HL-60 (cell line): ENCODE measurements around the gene ZNF22.

Experiments
- DNase-seq, 2 experiments: peaks; one replicate each; pipeline ENCODE4 v3.0.0-alpha.2; 2010 to 2020; ENCODE audit warnings: low read depth in 1 of 2, low spot score in 1 of 2
- H3K27ac ChIP-seq: fragments of 250-450 bp; sonication (Bioruptor Pico); replicated peaks from 2 replicates; pipeline ENCODE4 v1.5.1; 2020; ENCODE audit warnings: mild to moderate bottlenecking, moderate library complexity
- H3K27me3 ChIP-seq: fragments of 250-450 bp; sonication (Bioruptor Pico); 2 replicates; pipeline ENCODE4 v1.5.1; 2021; ENCODE audit warnings: mild to moderate bottlenecking, moderate library complexity; ENCODE audit not compliant: insufficient read depth, poor library complexity, severe bottlenecking
- H3K4me3 ChIP-seq: replicated peaks from 2 replicates; pipeline ENCODE4 v1.5.1; 2011; ENCODE audit warnings: mild to moderate bottlenecking, control low read depth, low read length; ENCODE audit not compliant: insufficient read depth
- GABPA ChIP-seq: IDR thresholded peaks from 2 replicates; pipeline ENCODE4 v1.6.1; 2012; ENCODE audit warnings: low read depth
- POLR2AphosphoS5 ChIP-seq: IDR thresholded peaks from 2 replicates; pipeline ENCODE4 v1.6.1; 2012; ENCODE audit warnings: low read depth
- SPI1 ChIP-seq: IDR thresholded peaks from 2 replicates; pipeline ENCODE4 v1.6.1; 2012; ENCODE audit warnings: low read depth, mild to moderate bottlenecking, borderline replicate concordance
- TF ChIP-seq, protein P1 (sequence below): IDR thresholded peaks from 2 replicates; pipeline ENCODE4 v1.6.1; 2012; ENCODE audit warnings: low read depth; ENCODE audit not compliant: insufficient replicate concordance
- TF ChIP-seq, protein P2 (sequence below): IDR thresholded peaks from one replicate; pipeline ENCODE4 v1.5.1; 2011; ENCODE audit warnings: low read length, control low read depth, inconsistent platforms; ENCODE audit not compliant: insufficient read depth

The ZNF22 gene

DNA sequence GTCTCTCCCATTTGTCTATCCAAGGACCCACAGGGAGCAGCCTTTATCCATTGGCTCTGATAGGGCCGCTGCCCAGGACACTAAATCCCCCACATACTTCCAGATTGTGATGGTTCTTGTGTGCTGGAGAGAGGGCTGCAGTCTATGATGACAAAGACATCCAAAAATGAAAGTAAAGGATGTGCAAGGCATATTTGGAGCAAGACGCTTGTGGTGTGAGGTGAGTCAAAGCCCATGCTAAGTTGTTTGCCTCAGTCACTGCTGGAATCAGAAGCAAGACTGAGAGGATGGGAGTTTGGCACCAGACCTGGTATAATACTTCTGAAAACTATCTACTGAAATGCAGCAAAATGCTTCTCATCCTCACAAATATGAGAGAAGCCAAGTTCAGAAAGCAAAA, 22.7 kb downstream of the ZNF22 start:
- DNase-seq, result no peak
- H3K27me3 ChIP-seq, result no peaks in the 10 kb centered on the region
- TF ChIP-seq, protein P1, sequence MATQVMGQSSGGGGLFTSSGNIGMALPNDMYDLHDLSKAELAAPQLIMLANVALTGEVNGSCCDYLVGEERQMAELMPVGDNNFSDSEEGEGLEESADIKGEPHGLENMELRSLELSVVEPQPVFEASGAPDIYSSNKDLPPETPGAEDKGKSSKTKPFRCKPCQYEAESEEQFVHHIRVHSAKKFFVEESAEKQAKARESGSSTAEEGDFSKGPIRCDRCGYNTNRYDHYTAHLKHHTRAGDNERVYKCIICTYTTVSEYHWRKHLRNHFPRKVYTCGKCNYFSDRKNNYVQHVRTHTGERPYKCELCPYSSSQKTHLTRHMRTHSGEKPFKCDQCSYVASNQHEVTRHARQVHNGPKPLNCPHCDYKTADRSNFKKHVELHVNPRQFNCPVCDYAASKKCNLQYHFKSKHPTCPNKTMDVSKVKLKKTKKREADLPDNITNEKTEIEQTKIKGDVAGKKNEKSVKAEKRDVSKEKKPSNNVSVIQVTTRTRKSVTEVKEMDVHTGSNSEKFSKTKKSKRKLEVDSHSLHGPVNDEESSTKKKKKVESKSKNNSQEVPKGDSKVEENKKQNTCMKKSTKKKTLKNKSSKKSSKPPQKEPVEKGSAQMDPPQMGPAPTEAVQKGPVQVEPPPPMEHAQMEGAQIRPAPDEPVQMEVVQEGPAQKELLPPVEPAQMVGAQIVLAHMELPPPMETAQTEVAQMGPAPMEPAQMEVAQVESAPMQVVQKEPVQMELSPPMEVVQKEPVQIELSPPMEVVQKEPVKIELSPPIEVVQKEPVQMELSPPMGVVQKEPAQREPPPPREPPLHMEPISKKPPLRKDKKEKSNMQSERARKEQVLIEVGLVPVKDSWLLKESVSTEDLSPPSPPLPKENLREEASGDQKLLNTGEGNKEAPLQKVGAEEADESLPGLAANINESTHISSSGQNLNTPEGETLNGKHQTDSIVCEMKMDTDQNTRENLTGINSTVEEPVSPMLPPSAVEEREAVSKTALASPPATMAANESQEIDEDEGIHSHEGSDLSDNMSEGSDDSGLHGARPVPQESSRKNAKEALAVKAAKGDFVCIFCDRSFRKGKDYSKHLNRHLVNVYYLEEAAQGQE, result no peak
- TF ChIP-seq GABPA (no peak), SPI1 (no peak), POLR2AphosphoS5 (no peak)
- TF ChIP-seq, protein P2, sequence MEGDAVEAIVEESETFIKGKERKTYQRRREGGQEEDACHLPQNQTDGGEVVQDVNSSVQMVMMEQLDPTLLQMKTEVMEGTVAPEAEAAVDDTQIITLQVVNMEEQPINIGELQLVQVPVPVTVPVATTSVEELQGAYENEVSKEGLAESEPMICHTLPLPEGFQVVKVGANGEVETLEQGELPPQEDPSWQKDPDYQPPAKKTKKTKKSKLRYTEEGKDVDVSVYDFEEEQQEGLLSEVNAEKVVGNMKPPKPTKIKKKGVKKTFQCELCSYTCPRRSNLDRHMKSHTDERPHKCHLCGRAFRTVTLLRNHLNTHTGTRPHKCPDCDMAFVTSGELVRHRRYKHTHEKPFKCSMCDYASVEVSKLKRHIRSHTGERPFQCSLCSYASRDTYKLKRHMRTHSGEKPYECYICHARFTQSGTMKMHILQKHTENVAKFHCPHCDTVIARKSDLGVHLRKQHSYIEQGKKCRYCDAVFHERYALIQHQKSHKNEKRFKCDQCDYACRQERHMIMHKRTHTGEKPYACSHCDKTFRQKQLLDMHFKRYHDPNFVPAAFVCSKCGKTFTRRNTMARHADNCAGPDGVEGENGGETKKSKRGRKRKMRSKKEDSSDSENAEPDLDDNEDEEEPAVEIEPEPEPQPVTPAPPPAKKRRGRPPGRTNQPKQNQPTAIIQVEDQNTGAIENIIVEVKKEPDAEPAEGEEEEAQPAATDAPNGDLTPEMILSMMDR, result no peak
- H3K27ac ChIP-seq, result no peak overlapping the region
- H3K4me3 ChIP-seq, result no peak overlapping the region

DNA sequence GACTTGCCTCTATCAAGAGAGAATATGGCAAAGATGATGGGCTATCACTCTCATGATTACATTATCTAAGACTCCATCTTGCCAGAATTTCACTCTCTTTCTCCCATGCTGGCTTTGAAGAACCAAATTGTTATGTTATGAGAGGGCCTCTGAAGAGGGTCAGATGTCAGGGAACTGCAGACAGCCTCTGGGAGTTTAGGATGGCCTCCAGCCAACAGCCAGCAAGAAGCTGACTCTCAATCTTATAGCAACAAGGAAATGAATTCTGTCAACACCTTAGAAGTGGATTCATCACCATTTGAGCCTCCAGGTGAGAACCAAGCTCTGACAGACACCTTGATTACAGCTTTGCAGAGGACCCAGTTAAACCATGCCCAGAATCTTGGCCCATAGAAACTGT, 33.6 kb downstream of the ZNF22 start:
- H3K4me3 ChIP-seq, result no peak overlapping the region
- no peak for DNase-seq
- H3K27me3 ChIP-seq, result no peaks in the 10 kb centered on the region
- H3K27ac ChIP-seq, result no peak overlapping the region
- TF ChIP-seq SPI1 (no peak), GABPA (no peak), POLR2AphosphoS5 (no peak)
- TF ChIP-seq, protein P2, result no peak
- TF ChIP-seq, protein P1, result no peak

DNA sequence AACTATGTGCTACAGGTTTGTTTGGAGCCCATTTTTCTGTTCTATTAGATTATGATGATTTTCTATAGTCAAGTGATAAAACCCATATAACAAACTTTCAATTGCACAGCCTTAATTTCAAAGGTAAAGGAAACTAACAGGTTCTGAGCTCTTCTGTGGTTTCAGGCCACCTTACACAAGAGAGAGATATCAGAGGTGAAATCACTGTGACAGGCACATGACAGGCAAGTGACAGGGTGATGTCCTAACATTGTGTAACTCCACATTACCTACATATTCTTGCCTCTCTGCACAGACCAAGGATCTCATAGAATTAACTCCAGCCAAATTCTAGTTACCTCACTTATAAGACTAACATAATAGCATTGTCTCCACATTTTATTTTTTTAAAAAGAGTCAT, 35.0 kb downstream of the ZNF22 start:
- TF ChIP-seq POLR2AphosphoS5 (no peak), SPI1 (no peak), GABPA (no peak)
- TF ChIP-seq, protein P1, result no peak
- TF ChIP-seq, protein P2, result no peak
- Histone ChIP-seq H3K4me3 (no peak overlapping the region), H3K27ac (no peak overlapping the region), H3K27me3 (no peaks in the 10 kb centered on the region)
- DNase-seq, result no peak
